SK-N-SH treated with all-trans-retinoic acid at 6 μM for 48 hours (cell line): ENCODE data around the gene GPR171.
A peak's percentile ranks its signal among the peaks of the same experiment; 100 is the strongest.

ENCODE experiments used
- ATAC-seq: fragments of 200-7000 bp; cut with Tn5 transposase; 3 replicates; pipeline ENCODE4 v1.9.1; 2020; ENCODE audit warnings: mild to moderate bottlenecking, moderate library complexity
- ARNTL ChIP-seq: fragments of 450-650 bp; formaldehyde crosslinking; IDR thresholded peaks from 2 replicates; pipeline ENCODE4 v1.5.0; 2020; ENCODE audit warnings: low read depth, mild to moderate bottlenecking, moderate library complexity, borderline replicate concordance
- CSDC2 ChIP-seq: fragments of 250-450 bp; sonication (Bioruptor Pico); IDR thresholded peaks from 2 replicates; pipeline ENCODE4 v1.5.0; 2020; ENCODE audit warnings: mild to moderate bottlenecking, moderate library complexity
- ESRRG ChIP-seq: fragments of 250-450 bp; sonication (Bioruptor Pico); IDR thresholded peaks from 2 replicates; pipeline ENCODE4 v1.6.1; 2021; ENCODE audit warnings: mild to moderate bottlenecking
- ISL1 ChIP-seq: fragments of 250-450 bp; sonication (Bioruptor Pico); IDR thresholded peaks from 2 replicates; pipeline ENCODE4 v2.1.2; 2022; ENCODE audit warnings: mild to moderate bottlenecking, moderate library complexity
- OSR1 ChIP-seq: fragments of 250-450 bp; sonication (Bioruptor Pico); IDR thresholded peaks from 2 replicates; pipeline ENCODE4 v1.8.0; 2022; ENCODE audit warnings: moderate library complexity, mild to moderate bottlenecking, inconsistent platforms
- PPARA ChIP-seq: fragments of 250-450 bp; sonication (Bioruptor Pico); IDR thresholded peaks from 2 replicates; pipeline ENCODE4 v1.5.0; 2020; ENCODE audit warnings: mild to moderate bottlenecking, borderline replicate concordance
- TCF4 ChIP-seq: fragments of 250-450 bp; sonication (Bioruptor Pico); IDR thresholded peaks from 2 replicates; pipeline ENCODE4 v1.8.0; 2021; ENCODE audit warnings: mild to moderate bottlenecking, moderate library complexity, borderline replicate concordance
- TOX ChIP-seq: fragments of 250-450 bp; sonication (Bioruptor Pico); IDR thresholded peaks from 2 replicates; pipeline ENCODE4 v1.8.0; 2021; ENCODE audit warnings: mild to moderate bottlenecking, moderate library complexity, borderline replicate concordance
- ZC3H10 ChIP-seq: fragments of 250-450 bp; sonication (Bioruptor Pico); IDR thresholded peaks from 2 replicates; pipeline ENCODE4 v1.5.1; 2021; ENCODE audit warnings: mild to moderate bottlenecking, moderate library complexity
- ZFP3 ChIP-seq: fragments of 250-450 bp; sonication (Bioruptor Pico); IDR thresholded peaks from 2 replicates; pipeline ENCODE4 v1.5.0; 2020; ENCODE audit warnings: mild to moderate bottlenecking, moderate library complexity
- ZFP30 ChIP-seq: fragments of 450-650 bp; formaldehyde crosslinking; IDR thresholded peaks from 2 replicates; pipeline ENCODE4 v1.5.0; 2022; ENCODE audit warnings: mild to moderate bottlenecking, moderate library complexity
- ZNF565 ChIP-seq: fragments of 450-650 bp; formaldehyde crosslinking; conservative IDR thresholded peaks from 2 replicates; pipeline ENCODE4 v1.5.0; 2020; ENCODE audit warnings: low read depth, mild to moderate bottlenecking, moderate library complexity
- ZNF70 ChIP-seq: fragments of 450-650 bp; formaldehyde crosslinking; IDR thresholded peaks from 2 replicates; pipeline ENCODE4 v1.5.0; 2020; ENCODE audit warnings: mild to moderate bottlenecking, moderate library complexity
- TF ChIP-seq, protein P1 (sequence below): fragments of 250-450 bp; sonication (Bioruptor Pico); IDR thresholded peaks from 2 replicates; pipeline ENCODE4 v1.5.1; 2020; ENCODE audit warnings: low read depth, mild to moderate bottlenecking, moderate library complexity
- TF ChIP-seq, protein P2 (sequence below): fragments of 250-450 bp; sonication (Bioruptor Pico); IDR thresholded peaks from 2 replicates; pipeline ENCODE4 v1.8.0; 2020; ENCODE audit warnings: mild to moderate bottlenecking, moderate library complexity, borderline replicate concordance
- TF ChIP-seq, protein P3 (sequence below): fragments of 250-450 bp; sonication (Bioruptor Pico); IDR thresholded peaks from 2 replicates; pipeline ENCODE4 v1.5.0; 2020; ENCODE audit warnings: mild to moderate bottlenecking, moderate library complexity
- TF ChIP-seq, protein P4 (sequence below): fragments of 250-450 bp; sonication (Bioruptor Pico); IDR thresholded peaks from 2 replicates; pipeline ENCODE4 v1.8.0; 2021; ENCODE audit warnings: low read depth, mild to moderate bottlenecking, moderate library complexity, borderline replicate concordance
- TF ChIP-seq, protein P5 (sequence below): fragments of 250-450 bp; sonication (Bioruptor Pico); IDR thresholded peaks from 2 replicates; pipeline ENCODE4 v1.5.1; 2021; ENCODE audit warnings: mild to moderate bottlenecking, moderate library complexity

Gene GPR171

DNA sequence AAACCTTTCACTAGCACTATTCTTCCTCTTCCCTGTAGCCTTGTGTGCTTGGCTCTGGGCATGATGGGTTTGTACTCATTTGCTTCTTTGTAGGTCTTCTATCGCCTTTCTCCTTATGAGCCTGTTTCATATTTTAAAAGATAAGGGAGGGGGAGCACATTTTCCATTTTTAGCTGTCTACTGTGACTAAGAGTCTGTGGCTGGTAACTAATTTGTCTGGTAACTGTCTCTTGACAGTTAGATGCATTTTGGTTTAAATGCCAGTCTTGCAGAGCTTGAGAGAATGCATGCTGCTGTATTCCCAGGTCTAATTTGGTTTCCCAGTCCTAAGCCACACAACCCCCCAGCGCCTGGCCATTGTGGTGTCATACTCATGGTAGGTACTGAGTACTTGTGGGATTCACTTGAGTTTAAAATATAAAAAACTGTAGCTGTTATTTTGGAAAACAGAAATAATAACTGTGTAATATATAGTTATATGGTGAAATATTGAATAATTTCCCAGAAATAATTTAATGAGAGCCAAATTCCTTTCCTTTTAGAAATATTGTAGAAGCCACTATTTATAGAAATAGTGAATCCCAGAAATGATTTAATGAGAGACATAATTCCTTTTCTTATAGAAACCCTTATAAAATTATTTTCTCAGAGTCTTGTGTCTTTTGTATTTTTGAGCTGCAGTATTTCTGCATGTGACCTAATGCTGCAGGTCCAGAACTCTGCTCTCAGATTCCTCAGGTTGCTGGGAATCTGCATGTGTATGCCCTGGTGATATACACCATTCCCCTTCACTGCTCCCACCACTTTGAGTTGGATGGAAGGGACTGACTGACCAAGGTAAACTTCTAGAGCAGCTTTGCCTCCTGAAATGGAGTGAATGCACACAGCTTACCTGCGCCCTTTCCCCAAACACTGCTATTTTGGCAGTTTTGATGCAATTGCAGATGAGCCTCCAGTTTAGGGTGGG lies 13.9 kb upstream of the GPR171 start (continued):
- TF ChIP-seq, protein P1, sequence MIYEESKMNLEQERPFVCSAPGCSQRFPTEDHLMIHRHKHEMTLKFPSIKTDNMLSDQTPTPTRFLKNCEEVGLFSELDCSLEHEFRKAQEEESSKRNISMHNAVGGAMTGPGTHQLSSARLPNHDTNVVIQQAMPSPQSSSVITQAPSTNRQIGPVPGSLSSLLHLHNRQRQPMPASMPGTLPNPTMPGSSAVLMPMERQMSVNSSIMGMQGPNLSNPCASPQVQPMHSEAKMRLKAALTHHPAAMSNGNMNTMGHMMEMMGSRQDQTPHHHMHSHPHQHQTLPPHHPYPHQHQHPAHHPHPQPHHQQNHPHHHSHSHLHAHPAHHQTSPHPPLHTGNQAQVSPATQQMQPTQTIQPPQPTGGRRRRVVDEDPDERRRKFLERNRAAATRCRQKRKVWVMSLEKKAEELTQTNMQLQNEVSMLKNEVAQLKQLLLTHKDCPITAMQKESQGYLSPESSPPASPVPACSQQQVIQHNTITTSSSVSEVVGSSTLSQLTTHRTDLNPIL (CRISPR knock-in tag): 0 out of 2 replicates have a peak, but pooled peaks have one; percentile 49
- TF ChIP-seq ISL1 (CRISPR knock-in tag) (peak; percentile 95), TCF4 (CRISPR knock-in tag) (0 out of 2 replicates have a peak, but pooled peaks have one; percentile 13), ZFP30 (no peak), ESRRG (CRISPR knock-in tag) (no peak), ZFP3 (CRISPR knock-in tag) (no peak)
- TF ChIP-seq, protein P2, sequence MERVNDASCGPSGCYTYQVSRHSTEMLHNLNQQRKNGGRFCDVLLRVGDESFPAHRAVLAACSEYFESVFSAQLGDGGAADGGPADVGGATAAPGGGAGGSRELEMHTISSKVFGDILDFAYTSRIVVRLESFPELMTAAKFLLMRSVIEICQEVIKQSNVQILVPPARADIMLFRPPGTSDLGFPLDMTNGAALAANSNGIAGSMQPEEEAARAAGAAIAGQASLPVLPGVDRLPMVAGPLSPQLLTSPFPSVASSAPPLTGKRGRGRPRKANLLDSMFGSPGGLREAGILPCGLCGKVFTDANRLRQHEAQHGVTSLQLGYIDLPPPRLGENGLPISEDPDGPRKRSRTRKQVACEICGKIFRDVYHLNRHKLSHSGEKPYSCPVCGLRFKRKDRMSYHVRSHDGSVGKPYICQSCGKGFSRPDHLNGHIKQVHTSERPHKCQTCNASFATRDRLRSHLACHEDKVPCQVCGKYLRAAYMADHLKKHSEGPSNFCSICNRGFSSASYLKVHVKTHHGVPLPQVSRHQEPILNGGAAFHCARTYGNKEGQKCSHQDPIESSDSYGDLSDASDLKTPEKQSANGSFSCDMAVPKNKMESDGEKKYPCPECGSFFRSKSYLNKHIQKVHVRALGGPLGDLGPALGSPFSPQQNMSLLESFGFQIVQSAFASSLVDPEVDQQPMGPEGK (CRISPR knock-in tag): peak; percentile 84; the same call in 1 of the 2 replicates
- TF ChIP-seq, protein P3, sequence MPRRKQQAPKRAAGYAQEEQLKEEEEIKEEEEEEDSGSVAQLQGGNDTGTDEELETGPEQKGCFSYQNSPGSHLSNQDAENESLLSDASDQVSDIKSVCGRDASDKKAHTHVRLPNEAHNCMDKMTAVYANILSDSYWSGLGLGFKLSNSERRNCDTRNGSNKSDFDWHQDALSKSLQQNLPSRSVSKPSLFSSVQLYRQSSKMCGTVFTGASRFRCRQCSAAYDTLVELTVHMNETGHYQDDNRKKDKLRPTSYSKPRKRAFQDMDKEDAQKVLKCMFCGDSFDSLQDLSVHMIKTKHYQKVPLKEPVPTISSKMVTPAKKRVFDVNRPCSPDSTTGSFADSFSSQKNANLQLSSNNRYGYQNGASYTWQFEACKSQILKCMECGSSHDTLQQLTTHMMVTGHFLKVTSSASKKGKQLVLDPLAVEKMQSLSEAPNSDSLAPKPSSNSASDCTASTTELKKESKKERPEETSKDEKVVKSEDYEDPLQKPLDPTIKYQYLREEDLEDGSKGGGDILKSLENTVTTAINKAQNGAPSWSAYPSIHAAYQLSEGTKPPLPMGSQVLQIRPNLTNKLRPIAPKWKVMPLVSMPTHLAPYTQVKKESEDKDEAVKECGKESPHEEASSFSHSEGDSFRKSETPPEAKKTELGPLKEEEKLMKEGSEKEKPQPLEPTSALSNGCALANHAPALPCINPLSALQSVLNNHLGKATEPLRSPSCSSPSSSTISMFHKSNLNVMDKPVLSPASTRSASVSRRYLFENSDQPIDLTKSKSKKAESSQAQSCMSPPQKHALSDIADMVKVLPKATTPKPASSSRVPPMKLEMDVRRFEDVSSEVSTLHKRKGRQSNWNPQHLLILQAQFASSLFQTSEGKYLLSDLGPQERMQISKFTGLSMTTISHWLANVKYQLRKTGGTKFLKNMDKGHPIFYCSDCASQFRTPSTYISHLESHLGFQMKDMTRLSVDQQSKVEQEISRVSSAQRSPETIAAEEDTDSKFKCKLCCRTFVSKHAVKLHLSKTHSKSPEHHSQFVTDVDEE (CRISPR knock-in tag): no peak; the same call in 1 of the 2 replicates

DNA sequence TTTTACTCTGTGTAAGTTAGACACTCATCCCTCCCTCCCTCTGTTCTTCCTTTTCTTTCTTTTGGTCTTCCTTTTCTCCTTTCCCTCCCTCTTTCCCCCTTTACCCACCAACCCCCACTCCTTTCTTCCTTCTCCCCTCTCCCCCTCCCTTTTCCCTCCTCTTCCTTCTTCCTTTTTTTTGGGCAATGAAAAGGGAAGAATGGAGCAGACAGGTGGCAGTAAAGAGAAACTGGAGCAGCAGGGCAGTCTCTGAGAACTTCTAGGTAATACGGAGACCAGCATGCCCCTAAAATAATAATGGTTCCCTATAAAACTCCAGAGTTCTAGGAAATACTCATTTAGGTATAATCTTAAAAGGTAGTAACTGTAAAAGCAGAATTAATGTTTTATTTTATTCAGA lies 11.4 kb upstream of the GPR171 start:
- TF ChIP-seq TCF4 (CRISPR knock-in tag) (no peak), ZFP30 (no peak), ZNF70 (CRISPR knock-in tag) (no peak), PPARA (no peak), OSR1 (CRISPR knock-in tag) (no peak), TOX (CRISPR knock-in tag) (no peak), CSDC2 (no peak), ZC3H10 (CRISPR knock-in tag) (no peak), ZNF565 (CRISPR knock-in tag) (no peak), ARNTL (no peak)
- TF ChIP-seq, protein P4, sequence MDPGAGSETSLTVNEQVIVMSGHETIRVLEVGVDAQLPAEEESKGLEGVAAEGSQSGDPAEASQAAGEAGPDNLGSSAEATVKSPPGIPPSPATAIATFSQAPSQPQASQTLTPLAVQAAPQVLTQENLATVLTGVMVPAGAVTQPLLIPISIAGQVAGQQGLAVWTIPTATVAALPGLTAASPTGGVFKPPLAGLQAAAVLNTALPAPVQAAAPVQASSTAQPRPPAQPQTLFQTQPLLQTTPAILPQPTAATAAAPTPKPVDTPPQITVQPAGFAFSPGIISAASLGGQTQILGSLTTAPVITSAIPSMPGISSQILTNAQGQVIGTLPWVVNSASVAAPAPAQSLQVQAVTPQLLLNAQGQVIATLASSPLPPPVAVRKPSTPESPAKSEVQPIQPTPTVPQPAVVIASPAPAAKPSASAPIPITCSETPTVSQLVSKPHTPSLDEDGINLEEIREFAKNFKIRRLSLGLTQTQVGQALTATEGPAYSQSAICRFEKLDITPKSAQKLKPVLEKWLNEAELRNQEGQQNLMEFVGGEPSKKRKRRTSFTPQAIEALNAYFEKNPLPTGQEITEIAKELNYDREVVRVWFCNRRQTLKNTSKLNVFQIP: no peak
- TF ChIP-seq, protein P1 (CRISPR knock-in tag): no peak
- TF ChIP-seq, protein P5, sequence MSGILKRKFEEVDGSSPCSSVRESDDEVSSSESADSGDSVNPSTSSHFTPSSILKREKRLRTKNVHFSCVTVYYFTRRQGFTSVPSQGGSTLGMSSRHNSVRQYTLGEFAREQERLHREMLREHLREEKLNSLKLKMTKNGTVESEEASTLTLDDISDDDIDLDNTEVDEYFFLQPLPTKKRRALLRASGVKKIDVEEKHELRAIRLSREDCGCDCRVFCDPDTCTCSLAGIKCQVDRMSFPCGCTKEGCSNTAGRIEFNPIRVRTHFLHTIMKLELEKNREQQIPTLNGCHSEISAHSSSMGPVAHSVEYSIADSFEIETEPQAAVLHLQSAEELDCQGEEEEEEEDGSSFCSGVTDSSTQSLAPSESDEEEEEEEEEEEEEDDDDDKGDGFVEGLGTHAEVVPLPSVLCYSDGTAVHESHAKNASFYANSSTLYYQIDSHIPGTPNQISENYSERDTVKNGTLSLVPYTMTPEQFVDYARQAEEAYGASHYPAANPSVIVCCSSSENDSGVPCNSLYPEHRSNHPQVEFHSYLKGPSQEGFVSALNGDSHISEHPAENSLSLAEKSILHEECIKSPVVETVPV (CRISPR knock-in tag): no peak
- TF ChIP-seq, protein P2 (CRISPR knock-in tag): no peak
- TF ChIP-seq, protein P3 (CRISPR knock-in tag): no peak
- no peak for ATAC-seq
